NT2/D1 (cell line): Measurements from ENCODE around the gene TMED1.

Experiments
- YY1 ChIP-seq: IDR thresholded peaks from 2 replicates; pipeline ENCODE4 v1.6.1; 2011; ENCODE audit not compliant: insufficient read length, insufficient read depth
- ZNF274 ChIP-seq: IDR thresholded peaks from 2 replicates; pipeline ENCODE4 v1.6.1; 2011; ENCODE audit warnings: mild to moderate bottlenecking, low read depth, low read length

DNA sequence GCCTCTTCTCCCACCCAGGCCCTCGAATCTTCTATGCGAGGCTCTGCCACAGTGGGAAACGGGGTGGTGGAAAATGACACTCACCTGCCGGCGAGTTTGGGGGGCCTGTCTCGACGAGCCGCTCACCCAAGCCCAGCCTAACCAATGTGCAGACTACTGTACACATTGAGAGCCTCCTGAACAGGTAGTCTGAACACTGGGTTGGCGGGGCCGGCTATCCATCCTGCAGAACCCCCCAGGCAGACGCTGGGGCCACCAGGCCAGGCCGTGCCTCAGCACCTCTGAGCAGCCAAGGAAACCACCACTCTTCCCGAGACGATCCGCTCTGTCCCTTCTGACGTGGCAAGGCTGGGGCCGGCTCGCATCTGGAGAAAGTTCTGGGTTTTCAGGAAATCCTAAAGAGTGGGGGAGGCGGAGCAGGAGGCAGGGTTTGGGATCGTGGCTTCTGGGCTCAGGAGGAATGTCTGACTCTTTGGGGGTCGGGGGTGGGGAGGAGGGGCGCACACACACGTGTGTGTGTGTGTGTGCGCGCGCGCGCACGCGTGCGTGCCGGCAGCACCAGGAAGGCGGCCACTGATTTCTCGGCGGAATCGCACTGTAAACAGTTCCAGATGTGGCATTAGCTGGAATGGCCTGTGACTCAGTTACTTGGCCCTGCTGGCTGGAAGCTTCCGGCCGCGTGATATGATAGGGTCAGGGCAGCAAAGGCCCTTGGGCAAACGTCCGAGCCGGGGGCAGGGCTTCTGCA is 18.5 kb downstream of the TMED1 start:
- TF ChIP-seq ZNF274 (no peak), YY1 (no peak)
